Fibroblast of lung (primary cell): ENCODE results near the gene GRK5.

Source experiments
- EZH2 ChIP-seq: IDR thresholded peaks from 2 replicates; pipeline ENCODE4 v1.5.1; 2012; ENCODE audit warnings: low read length, control low read depth, mild to moderate bottlenecking; ENCODE audit errors: missing control alignments
- TF ChIP-seq, protein P1 (sequence below), 2 donors: IDR thresholded peaks in 1 of 2; conservative IDR thresholded peaks in 1 of 2; 1 replicate in 1 of 2; 2 replicates in 1 of 2; pipeline ENCODE4 v1.5.1; 2011 to 2012; ENCODE audit warnings: low read length in 2 of 2, control low read depth in 1 of 2, inconsistent platforms in 1 of 2, low read depth in 1 of 2, mild to moderate bottlenecking in 1 of 2

DNA sequence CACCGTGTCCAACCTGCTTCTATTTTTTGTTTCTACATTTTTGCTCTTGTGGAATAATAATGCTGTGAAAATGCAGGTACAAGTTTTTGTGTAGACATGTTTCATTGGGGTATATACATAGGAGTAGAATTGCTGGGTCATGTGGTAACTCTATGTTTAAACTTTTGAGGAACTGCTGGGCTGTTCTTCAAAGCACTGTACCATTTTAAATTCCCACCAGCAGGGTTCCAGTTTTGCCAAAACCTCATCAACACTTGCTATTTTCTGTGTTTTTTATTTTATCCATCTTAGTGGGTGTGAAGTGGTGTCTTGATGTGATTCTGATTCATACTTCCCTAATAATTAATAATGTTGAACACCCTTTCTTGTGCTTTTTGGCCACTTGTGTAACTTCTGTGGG lies 196.6 kb downstream of the GRK5 start:
- no peak for TF ChIP-seq EZH2
- TF ChIP-seq, protein P1, sequence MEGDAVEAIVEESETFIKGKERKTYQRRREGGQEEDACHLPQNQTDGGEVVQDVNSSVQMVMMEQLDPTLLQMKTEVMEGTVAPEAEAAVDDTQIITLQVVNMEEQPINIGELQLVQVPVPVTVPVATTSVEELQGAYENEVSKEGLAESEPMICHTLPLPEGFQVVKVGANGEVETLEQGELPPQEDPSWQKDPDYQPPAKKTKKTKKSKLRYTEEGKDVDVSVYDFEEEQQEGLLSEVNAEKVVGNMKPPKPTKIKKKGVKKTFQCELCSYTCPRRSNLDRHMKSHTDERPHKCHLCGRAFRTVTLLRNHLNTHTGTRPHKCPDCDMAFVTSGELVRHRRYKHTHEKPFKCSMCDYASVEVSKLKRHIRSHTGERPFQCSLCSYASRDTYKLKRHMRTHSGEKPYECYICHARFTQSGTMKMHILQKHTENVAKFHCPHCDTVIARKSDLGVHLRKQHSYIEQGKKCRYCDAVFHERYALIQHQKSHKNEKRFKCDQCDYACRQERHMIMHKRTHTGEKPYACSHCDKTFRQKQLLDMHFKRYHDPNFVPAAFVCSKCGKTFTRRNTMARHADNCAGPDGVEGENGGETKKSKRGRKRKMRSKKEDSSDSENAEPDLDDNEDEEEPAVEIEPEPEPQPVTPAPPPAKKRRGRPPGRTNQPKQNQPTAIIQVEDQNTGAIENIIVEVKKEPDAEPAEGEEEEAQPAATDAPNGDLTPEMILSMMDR (conservative IDR thresholded peaks at IDR 0.05 in 1 of 2, IDR thresholded peaks at IDR 0.05 in 1 of 2; ENCODE audit: low read depth in 1 of 2, low read length in 2 of 2): no peak
